SW480 (cell line): ENCODE data around the gene GAL3ST3.

ENCODE experiments used
- DNase-seq: peaks from one replicate; pipeline ENCODE4 v3.0.0-alpha.2; 2016; ENCODE audit warnings: low spot score

Gene GAL3ST3

DNA sequence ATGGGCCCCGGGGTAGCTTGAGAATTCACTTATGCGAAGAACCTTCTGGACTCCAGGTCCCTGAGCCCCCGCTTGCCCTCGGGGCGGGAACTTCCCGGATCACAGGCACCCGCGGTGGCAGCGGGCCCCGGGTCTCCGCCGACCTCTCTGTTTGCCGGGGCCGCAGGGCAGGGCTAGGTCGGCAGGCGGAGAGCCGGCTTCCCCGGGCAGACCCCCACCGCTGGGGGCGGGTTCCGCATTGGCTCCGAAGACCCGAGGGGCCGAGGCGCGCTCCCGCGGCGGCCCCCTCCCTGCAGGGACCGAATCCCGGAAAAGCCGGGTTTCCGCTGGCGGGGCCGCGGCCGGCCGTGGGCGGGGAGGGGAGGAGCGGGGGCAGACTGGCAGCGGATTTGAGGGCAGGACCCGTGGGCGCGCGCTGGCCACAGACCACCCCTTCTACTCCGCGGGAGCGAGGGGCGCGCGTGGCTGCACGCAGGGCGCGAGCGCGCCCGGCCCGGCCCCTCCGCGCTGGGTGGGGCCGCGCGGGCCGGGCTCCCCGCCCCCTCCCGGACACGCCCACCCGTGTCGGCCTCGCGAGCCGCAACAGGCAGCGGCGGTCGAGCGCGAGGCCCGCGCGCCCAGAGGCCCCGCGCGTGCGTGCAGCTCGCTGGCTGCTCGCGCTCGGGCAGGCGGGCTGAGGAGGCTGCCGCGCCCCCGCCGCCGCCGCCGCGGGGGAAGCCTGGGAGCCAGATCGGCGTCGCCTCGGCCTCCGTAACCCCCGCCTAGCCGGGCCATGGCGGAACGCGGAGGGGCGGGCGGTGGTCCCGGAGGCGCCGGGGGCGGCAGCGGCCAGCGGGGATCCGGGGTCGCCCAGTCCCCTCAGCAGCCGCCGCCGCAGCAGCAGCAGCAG, 21.0 kb upstream of the GAL3ST3 start, which contains the start of gene PACS1:
Gene PACS1 (plus strand): TSS at position 558 of the 889 bp plus-strand sequence. CDS start 215 bp downstream, at position 773.
- peak; percentile 54 for DNase-seq

DNA sequence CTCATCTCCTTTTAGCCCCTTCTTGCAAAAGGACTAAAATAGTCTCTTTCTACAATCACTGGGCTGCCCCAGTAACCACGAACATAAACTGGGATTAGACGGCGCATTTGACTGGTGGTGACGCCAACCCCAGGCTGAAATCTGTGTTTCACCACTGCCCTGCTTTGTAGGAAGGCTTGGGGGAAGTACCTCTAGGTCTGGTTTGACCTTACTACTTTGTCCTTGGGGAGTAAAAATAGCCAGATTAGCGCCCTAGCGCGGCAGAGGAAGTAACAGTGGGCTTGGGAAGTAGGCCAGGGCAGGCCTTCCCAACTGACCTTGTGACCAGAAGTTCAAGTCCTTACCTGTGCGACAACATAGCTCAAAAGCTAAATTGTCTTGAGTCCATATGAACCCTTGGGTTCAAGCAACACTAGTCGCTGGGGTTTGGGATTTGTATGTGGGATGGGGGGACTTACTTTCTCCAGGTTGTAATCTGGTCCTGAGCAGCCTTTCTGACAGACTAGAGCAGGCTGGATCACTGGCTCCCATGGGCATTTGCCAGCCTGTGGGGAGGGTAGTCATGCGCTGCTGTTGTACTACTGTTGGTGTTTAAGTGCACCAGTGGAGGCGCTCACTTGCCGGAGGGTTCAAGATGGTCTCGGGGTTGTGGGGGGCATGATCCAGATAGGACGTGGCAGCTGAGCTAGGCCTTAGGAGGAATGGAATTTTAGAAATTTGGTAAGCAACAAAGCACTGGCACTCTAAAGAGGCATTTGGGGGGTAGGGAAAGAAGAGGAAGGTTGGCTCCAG, 20.2 kb upstream of the GAL3ST3 start:
- DNase-seq: peak; percentile 18

DNA sequence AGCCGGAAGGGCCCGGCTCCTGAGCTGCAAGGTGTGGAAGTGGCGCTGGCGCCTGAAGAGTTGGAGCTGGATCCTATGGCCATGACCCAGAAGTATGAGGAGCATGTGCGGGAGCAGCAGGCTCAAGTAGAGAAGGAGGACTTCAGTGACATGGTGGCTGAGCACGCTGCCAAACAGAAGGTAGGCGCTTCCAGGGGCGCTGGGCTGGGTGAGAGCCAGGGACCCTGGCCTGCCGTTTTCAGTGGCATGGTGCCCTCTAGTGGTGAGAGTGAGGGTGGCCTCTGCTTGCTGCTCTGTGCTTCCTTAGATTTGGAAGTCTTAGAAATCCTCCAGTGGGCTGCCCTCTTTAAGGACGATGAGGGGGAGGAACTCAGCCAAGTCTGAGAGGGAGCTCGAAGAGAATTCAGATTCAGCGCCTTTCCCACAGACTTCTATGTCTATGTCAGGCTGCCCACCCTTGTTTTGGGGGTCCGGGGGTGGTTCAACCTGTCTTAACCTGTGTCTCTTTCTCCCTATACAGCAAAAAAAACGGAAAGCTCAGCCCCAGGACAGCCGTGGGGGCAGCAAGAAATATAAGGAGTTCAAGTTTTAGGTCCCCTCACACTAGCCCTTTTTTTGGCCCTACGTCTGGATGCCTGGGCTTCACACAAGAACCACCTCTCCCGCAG, 19.3 kb upstream of the GAL3ST3 start:
- peak; percentile 60 for DNase-seq

DNA sequence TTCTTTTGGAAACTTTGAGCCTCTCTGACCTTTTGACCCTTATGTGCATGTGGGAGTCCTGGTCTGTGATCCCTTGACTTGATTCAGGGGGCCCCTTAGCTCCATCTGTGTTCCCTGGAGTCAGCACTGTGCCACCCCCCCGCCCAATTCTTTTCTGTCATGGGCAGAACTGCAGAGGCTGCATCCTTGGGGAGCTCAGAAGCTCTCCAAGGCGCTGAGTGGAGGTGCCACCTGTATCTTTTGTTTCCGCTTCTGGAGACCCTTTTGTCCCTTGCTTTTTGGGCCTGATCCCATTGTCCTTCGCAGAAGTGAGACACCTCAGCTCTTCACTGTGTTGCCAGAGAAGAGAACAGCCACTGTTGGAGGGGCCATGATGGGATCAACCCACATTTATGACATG, 18.7 kb upstream of the GAL3ST3 start:
- DNase-seq: no peak

DNA sequence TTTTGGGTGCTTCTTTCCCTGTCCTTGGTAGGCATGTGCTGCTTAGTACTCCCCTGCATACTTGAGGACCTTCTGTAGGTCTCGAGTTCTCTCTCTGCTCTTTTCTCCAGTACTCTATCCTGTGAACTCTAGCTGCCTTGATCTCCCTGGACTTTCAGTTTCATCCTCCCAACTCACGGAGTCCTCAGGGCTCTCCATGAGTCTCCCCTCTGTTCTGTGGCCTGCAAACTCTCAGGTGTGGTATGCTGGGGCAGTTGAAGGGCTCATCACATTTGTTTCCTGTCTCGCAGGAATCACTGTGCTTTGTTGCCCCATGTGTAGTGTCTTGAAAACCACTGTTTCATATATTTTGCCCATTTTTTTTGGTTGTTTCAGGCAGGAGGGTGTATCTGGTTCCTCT, 17.8 kb upstream of the GAL3ST3 start:
- no peak for DNase-seq

DNA sequence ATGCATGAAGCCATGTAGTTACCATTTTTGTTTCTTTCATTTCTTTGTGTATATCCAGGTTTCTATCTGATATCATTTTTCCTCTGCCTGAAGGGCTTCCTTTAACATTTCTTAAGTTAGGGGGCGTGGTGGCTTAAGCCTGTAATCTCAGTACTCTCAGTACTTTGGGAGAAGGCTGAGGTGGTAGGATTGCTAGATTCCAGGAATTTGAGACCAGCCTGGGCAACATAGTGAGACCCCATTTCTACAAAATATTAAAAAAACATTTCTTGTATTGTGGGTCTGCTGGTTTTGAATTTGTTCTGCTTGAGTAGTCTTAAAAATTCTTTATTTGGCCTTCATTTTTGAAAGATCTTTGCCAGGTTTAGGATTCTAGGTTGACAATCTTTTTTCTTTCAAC, 15.6 kb upstream of the GAL3ST3 start:
- no peak for DNase-seq

DNA sequence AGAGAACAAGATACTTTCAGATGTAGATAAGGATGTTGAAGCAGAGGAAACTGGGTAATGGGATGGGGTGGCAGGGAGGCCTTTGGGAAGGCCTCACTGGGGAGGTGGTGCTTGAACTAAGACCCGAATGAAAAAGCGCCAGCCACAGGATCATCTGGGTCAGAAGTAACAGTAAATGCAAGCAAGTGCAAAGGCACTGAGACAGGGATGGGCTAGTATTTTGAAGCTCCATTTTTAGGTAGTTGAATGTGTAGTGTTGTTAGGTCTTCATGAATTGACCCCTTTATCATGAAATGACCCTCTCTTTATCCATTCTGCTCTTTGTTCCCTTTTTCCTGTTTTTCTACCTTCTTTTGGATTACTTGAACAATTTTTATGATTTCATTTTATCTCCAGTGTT, 14.9 kb upstream of the GAL3ST3 start:
- DNase-seq: no peak

DNA sequence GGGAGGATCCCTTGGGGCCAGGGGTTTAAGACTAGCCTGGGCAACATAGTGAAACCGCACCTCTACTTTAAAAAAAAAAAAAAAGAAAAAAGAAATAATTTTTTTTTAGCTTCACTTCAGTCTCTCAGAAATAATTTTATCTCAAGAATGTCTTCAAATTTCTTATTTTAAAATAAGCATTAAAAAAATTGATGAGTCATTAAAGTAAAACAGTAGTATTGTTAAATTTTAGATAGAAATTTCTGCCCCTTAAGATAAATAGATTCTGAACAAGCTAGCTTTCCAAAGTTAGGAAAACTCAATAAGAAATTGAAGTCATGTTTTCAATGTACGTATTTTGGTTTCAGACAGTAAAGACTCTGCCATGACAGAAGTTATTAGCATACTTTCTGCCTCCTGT, 13.4 kb upstream of the GAL3ST3 start:
- no peak for DNase-seq

DNA sequence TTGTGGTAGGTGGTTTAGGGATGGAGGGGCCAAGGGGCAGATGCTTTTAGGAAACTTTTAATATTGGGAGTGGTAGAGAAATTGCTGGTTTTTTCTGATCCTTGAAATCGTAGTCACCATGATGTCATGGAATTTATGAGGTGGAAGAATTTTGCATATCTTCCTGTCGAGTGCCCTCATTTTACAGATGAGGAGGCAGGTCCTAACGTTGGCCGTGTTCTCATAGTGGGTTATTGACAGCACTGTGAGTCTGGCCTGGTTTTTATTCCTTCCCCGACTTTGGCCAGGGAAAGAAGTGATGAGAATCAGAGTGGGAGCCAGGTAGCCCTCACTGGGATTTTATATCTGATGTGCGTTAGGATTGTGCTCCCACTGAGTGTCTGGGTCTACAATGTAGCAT, 12.3 kb upstream of the GAL3ST3 start:
- DNase-seq: no peak

DNA sequence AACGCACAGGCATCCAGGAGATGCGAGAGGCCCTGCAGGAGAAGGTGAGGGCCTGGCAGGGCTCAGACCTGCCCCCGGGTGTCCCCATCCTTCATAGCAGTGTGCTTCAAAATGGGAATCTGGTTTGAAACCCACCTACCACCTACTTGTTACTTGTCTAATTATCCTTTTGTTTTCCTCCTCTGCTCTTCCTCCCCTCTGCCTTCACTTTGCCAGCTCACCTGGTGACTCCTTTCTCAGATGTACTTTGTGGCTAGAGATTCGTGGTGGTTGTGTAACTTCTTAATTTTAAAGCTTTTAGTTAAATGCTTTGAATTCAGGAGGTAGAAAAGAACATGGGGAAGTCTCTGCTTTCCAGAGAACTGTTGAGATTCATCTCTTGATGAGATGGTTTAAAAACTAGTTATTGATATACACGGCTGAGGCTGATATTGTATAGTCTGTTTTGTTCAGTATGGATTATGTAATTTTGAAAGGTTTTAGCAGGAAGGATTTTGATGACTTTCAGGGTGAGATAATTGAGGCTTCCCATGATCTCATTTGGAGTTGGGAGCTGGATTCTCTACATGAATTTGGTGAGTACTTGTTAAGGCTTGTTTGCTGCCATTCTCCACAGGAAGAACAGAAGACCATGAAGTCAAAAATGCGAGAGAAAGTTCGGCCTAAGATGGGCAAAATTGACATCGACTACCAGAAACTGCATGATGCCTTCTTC, 11.2 kb upstream of the GAL3ST3 start:
- DNase-seq: no peak

DNA sequence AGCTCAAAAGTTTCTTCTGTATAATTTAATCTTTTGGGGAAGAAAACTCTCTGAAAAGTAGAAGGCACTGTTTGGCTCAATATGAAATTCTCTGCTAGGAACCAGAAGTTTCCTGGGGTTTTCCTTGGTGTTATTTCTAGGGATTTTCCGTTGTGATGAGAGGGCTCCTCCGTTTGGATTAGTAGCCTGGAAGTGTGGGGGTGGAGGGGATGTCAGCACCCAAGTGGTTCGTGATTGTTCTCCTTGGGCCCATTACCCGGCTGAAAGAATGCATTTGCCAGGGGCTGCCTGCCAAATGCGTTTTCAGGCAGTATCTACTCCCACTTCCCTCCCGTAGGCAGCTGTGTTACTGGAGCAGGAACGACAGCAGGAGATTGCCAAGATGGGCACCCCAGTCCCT, 7.5 kb upstream of the GAL3ST3 start:
- no peak for DNase-seq

DNA sequence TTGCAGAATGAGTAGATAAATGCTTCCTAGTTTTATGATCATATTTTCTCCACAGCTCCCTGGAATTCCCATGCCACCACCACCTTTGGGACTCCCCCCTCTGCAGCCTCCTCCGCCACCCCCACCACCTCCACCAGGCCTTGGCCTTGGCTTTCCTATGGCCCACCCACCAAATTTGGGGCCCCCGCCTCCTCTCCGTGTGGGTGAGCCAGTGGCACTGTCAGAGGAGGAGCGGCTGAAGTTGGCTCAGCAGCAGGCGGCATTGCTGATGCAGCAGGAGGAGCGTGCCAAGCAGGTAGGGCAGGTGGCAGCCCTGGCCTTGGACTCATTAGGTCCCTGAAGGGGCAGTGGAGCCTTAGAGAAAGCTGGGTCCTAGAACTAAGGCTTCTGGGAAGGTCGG, 6.1 kb upstream of the GAL3ST3 start:
- no peak for DNase-seq

DNA sequence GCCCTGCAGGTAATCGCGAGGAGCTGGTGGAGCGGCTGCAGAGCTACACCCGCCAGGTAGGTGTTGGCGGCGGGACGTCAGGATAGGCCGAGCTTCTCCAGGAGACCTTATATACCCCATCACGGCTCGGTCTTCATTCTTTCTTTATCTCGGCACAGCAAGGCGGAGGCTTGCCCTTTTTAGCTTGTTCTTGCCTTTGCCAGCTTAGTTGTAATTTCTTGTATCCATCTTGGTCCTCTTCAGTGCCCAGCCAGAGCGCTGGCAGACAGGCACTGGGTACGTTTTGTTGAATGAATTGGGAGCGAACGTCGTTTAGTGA, 3.7 kb upstream of the GAL3ST3 start:
- DNase-seq: no peak

DNA sequence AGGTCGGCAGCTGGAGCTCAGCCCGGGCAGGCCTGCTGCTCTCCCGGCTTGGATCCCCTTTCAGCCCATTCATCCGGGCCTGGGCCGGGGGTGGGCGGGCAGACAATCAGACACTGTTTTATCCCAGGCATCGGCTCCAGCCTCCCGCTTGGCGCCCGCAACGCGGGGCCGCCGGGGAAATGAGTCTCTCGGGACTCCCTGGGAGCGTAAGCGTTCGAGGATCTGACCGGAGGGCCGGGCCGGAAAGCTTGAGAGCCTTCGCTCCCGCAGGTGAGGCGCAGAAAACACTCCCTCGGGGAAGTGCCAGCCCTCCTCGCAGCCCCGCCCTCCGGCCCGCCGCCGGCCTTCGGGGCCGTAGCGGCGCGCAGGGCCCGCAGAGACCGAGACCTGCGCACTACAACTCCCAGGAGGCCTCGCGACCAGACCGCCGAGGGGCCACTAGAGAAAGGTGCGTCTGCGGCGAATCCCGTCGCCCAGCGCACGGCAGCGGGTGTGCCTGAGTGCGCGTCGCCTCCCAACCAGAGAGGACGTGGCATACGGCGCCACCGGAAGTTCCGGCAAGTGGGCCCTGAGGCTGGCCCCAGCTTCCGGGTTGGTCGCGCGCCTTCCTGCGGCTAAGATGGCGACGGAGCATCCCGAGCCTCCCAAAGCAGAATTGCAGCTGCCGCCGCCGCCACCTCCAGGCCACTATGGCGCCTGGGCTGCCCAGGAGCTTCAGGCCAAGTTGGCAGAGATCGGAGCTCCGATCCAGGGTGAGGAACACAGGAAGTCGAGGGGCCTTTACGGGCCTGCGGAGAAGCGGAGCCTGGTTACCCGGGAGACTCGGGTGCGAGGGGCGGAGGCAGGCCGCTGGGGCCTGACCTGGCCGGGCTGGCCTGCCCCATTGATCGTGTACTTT, 3.1 kb upstream of the GAL3ST3 start, which contains the start of gene SF3B2:
Gene SF3B2 (plus strand): TSS at position 599 of the 898 bp plus-strand sequence. CDS start 21 bp downstream, at position 620.
- DNase-seq: peak; percentile 99

DNA sequence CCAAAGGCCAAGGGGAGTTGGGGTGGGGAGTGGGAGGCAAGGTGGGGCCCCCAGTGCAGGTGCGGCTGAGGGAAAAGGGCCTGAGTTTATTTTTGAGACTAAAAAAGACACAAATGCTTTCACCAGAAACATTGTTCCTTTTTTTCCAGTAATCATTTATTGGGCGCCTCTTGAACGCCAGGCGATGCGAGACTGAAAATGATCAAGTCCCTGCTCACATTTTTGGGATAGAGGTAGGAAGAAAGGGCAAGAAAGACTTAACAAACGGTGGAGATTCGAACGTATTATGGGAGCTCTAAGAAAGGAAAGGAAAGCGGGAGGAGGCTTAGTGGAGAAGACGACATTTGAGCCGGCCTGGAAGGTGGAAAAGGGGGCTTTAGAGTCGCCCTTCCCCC, 2.4 kb upstream of the GAL3ST3 start:
- no peak for DNase-seq

DNA sequence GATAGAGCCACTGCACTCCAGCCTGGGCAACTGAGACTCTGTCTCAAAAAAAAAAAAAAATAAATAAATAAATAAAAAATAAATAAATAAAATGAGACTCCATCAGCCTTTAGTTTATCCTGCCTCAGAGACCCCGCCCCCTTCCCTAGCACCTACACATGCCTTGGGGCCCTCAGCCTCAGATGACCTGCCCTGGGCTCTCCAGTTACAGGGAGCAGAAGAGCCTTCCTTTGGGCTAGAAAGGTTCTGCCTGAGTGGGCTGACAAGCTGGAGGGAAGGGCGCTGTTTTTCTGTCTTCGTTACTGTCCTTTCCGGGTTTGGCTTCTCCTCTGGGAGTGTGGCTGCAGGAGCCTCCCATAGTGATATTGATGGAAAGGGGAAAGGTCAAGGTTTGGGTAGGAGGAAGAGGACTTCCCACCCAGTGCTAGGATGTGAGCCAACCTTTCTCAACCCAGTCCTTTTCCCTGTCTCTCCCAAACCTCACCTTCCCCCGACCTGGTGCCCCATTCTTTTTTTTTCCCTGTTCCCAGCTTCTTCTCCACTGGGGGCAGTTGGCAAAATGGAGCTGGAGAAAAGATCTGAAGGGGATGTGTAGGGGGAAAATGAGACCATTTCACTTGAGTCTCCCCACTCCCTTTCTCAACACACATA, 1.7 kb upstream of the GAL3ST3 start:
- DNase-seq: no peak

DNA sequence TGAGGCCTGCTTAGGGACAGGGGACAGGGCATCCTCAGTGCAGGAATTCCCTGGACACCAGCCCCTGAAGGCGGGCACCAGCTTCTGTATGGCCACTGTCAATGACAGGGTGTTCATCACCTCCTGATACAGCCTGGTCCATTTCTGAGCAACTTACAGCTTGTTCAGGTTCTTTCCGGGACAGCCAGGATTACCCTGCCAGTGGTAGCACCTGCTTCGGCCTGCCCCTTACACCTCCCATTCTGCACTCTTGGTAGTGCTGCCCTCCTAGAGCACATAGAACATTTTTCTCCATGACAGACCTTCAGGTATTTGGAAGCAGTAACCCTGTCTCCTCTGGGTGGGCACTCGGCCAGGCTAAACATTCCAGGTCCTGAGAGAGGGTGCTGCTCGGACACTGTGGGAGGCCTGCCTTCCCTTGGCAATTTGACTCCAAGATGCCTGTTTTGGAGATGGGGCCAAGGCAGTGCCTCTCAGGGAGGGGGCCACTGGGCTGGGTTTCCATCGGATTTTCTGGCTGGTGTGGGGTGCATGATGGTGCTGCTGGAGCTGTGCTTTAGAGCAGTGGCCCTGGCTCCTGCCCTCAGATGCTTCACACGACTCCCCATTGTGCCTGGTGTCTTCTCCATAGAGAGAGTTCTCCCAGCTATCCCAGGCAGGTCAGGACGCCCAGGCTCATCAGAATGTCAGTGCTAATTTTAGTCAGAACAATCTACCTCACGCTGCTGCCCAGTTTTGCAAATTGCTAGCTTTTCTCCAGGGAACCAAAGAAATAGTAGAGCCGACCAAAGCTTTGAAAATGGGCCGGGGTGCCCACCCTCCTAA, 1.2 kb downstream of the GAL3ST3 start:
- DNase-seq: no peak

DNA sequence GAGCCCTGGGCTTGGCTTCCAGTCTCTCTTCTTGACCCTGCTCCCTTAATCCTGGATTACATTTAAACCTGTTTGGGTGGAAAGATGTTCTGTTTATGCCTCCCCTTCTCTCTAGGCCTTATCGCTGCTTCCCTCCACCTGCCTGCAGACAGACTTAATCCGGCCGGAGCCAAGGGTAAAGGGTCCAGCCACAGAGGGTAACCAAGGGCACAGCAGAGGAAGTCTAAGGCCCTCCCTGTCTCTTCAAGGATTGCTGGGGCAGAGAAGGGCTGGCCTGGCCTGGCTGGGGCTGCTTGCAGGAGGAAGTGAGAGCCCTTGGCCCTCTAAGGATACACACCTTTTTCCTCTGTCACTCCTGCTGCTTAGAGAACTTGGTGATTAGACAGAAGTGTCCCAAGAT, 2.1 kb downstream of the GAL3ST3 start:
- DNase-seq: no peak

DNA sequence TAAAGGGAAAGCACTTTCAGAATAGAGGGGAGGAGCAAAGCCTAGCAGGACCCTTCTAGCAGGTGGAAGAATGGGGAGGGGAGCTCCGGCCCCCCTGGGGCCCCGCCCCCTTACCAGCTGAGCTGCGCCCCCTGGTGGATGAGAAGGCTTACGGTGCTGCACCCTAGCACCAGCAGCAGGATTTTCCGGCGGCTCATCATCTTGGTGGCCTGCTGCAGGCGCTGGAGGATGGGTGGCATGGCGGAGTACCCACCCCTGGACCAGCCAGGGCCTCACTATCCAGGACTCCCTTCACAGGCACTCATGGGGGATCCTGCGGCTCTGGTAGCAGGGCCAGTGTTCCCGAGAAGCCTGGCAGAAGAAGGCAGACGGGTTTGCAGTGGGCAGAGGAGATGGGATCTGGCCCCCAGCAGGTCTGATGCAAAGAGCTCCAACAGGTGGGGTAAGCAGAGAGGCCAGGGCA, 3.8 kb downstream of the GAL3ST3 start:
- DNase-seq: peak; percentile 79
